CD1c-positive myeloid dendritic cell (primary cell): ENCODE measurements around the gene FBN1.

Source experiments
- DNase-seq: peaks from one replicate; pipeline ENCODE4 v3.0.0-alpha.2; 2016; ENCODE audit errors: extremely low spot score

Gene FBN1

GRCh38 chr15:48469271-48469670 is 176.2 kb downstream of the FBN1 start:
- DNase-seq, result no peak

- DNase-seq, result no peak
Observed at GRCh38 chr15:48467801-48468200, 177.7 kb downstream of the FBN1 start.

- no peak for DNase-seq
Observed at GRCh38 chr15:48466820-48467219, 178.7 kb downstream of the FBN1 start.

DNA sequence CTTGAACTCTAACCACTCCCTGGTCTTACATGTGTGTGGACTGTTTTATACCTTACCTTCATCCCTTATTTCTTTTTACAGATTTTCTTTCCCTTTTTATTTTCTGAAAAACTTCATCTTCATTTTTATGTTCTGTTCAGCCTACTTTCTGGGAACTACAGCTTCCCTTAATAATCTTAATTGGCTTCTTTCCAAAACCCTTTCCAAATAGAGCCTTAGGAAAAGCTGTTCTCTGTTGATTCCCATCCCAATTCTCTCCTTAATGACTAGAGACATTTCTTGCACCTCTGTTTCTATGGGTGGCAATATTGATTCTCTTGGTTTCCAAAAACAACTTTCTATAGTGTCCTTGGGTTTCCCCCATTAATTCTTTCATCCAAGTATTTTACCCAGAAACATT is 179.4 kb downstream of the FBN1 start:
- no peak for DNase-seq

GRCh38 chr15:48465410-48465809 is 180.1 kb downstream of the FBN1 start:
- no peak for DNase-seq

- DNase-seq, result no peak
Observed at GRCh38 chr15:48463366-48463880, 182.1 kb downstream of the FBN1 start.

- DNase-seq, result no peak
Observed at GRCh38 chr15:48462688-48463087, 182.8 kb downstream of the FBN1 start.

DNA sequence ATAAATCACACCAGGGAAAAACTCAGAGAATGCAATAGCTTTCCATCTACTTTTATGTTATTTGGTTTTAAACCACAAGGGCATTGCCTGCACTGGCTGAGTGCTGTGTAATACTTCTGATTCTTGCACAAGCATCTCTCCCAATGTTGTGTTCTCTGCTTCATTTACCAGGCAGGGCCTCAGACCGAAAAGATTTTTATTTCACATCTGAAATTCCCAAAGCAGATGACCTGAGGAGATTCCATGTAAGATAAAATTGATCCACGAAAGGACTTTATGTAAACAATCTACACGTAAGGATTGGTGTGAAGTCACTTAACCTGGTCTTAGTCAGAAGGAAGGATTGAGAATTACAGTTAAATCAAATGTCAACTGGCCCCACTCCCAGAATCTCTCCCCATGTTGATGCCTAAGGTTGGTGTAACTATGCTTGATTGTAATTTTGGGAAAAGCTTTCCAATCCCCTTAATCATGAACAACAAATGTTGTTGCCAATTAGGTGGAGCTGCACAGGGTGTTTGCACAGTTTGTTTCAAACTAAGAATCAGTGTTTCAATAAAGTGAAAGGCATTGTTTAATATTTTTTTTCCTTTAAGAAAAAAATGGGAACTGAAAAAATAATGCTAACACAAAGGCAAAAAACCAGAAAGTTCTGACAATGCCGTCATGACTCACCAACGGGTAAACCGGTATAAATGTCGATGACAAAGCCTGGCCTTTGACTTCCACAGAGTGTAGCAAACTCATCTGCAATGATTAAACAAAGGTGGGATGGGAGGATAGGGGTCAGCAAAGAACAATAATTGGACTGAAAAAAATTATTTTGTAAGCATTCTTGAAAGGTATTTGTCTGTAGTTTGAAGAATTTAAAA is 185.7 kb downstream of the FBN1 start:
- no peak for DNase-seq

GRCh38 chr15:48458876-48459275 is 186.6 kb downstream of the FBN1 start:
- no peak for DNase-seq

- no peak for DNase-seq
Observed at GRCh38 chr15:48456134-48456533, 189.4 kb downstream of the FBN1 start.

- no peak for DNase-seq
Observed at GRCh38 chr15:48451736-48452135, 193.8 kb downstream of the FBN1 start.

- DNase-seq, result no peak
Observed at GRCh38 chr15:48451241-48451640, 194.3 kb downstream of the FBN1 start.

DNA sequence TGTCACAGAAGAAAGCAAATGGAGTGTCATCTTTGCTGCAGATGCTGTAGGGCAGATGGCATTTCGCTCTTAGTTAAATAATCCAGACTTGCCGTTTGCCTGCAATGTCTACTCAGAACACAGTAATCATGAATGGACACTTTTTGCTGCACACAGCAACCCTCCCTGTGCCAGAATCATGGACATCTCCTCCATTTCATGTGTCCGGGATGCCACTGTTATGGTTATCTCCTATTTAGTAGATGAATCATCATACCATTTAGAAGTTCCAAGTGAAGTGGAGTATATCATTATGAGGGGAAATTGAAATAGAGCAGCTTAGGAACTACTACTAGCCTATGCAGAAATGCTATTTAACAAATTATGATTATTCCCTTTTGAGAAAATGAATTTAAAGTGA is 195.8 kb downstream of the FBN1 start:
- no peak for DNase-seq

GRCh38 chr15:48447657-48448056 is 197.9 kb downstream of the FBN1 start:
- no peak for DNase-seq

DNA sequence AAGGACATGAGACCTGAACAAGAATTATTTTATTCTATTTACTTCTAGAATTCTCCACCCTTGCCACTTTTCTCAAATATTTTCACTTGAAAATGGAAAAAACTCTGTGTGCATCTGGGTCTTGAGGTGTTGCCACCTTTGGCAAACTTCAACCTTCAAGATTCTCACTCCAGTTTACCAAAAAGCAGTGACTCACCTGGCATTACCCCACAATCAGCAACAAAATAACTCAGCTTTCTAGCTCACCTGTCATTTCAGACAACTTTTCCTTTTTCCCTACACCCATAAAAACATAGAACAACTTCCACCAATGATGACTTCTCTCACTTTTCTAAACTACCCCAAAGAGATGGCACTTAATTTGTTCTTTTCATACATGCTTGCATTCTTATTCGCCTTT is 198.5 kb downstream of the FBN1 start:
- no peak for DNase-seq

- DNase-seq, result no peak
Observed at GRCh38 chr15:48442011-48442410, 203.5 kb downstream of the FBN1 start.

DNA sequence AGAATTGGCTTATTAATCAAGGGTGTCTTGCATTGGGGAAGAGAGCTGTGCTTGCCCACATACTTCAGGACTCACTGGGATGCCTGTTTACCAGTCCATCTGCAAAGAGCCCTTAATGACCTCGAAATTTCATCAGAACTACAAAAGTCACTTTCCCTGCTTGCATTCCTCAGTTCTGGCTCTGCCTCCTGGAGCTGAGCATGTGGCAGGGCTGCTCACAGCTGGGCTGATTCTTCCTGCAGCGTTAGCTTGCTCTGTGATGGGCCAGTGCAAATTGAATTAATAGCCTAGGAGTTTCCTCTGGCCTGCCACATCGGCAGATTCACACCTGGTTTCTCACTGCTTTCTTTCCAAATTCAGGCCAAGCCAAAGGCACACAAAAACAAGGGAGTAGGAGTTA is 205.4 kb downstream of the FBN1 start:
- DNase-seq, result no peak

- no peak for DNase-seq
Observed at GRCh38 chr15:48437178-48437577, 208.3 kb downstream of the FBN1 start.

DNA sequence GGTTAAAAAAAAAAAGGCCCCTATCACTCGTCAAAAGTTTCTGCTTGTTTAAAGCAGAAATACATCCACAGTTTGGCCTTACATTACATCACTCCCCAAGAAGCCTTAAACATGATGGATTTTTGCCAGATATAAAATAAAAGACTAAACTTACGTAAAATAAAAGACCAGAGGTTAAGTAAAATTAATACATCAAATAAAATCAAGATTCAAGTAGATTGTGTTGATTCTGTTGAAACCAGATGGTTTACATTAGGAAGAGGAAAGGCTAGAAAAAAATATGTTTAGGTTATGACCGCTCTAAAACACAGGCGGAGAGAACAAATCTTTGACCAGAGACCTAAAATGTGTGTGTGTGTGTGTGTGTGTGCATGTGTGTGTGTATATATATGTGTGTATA is 210.2 kb downstream of the FBN1 start:
- no peak for DNase-seq

GRCh38 chr15:48433226-48433886 is 212.2 kb downstream of the FBN1 start:
- no peak for DNase-seq

DNA sequence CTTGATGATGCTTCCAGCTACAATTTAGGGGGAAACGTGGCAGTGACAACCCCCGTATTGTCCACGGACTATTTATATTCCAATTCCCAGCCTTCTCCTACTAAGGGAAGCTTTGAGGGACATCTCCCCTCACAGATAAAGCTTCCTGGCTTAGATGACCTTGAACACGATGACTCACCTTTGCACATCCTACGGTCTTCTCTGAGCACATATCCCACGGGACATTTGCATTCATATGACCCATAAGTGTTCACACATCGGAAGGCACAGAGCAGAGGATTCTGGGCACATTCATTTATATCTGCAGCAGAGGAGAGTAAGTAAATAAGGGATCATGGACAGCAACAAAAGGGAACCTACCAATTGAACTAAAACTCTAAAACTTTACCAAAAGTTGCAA is 212.8 kb downstream of the FBN1 start:
- DNase-seq, result no peak

DNA sequence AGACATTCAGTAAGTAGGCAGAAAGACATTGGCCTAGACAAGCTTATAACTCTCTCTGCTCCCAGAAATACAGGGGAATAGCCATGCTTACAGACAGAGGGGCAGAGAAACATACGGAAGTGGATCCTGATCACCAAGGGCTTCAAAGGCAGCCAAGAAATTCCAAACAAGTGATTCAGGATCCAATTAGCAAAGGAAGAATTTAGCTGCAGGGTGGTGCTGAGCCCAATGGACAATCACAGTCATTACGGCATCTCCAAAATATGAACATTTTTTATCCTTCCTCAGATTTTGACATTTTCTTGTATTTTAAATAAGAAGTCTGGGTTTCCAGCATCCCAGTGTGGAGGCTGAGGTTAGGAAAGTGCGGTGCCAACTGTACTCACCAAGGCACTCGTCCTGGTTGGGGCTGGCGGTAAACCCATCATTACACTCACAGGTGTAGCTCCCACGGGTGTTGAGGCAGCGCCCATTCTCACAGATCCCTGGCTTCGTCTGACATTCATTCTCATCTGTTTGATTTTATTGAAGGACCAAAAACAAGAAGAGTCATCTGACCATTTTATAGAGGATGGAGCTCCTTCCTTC is 217.5 kb downstream of the FBN1 start:
- DNase-seq, result no peak

DNA sequence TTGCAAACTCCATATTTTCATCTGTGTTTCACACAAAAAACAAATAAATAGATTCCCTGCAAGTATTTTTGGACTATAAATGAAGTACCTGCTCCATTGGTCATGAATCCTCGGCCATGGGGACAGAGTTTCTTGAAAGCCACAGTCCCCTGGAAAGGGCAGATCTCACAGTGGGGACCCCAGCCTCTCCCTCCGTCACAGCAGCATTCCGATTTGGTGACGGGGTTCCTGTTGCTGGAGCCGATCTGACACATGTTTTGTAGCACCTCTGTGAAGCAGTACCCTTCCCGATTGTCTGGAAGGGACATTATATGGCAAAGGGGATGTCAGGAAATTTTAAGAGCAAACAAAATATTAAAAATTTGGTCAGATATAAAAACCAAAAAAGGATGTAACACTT is 218.0 kb downstream of the FBN1 start:
- DNase-seq, result no peak
